ENCODE results near the gene FGF11.

The FGF11 gene

GRCh38 chr17:7435676-7436555, 3.4 kb upstream of the FGF11 start:
- peak; percentile 62 for DNase-seq

GRCh38 chr17:7436556-7437368, 2.5 kb upstream of the FGF11 start:
- DNase-seq = peak; percentile 82

- no peak for DNase-seq
Observed at GRCh38 chr17:7437369-7437863, 1.9 kb upstream of the FGF11 start.

- DNase-seq = peak; percentile 58
Observed at GRCh38 chr17:7437950-7438614, 1.2 kb upstream of the FGF11 start.

- DNase-seq = no peak
Observed at GRCh38 chr17:7438656-7439460, 454 bp upstream of the FGF11 start.

- peak; percentile 18 for DNase-seq
Observed at GRCh38 chr17:7440113-7440833, 961 bp downstream of the FGF11 start.

GRCh38 chr17:7440834-7441195, 1.5 kb downstream of the FGF11 start:
- peak; percentile 23 for DNase-seq

- no peak for DNase-seq
Observed at GRCh38 chr17:7441266-7441665, 2.0 kb downstream of the FGF11 start.

- no peak for DNase-seq
Observed at GRCh38 chr17:7442142-7442541, 2.8 kb downstream of the FGF11 start.

GRCh38 chr17:7443499-7444485, 4.5 kb downstream of the FGF11 start:
- no peak for DNase-seq

- DNase-seq = no peak
Observed at GRCh38 chr17:7444682-7445618, 5.6 kb downstream of the FGF11 start, which contains the start of gene CHRNB1. TSS of gene CHRNB1 (plus strand) at chr17:7445061. CDS start at chr17:7445128, 67 bp downstream.

- DNase-seq = peak; percentile 36
Observed at GRCh38 chr17:7445619-7445968, 6.3 kb downstream of the FGF11 start.

GRCh38 chr17:7448461-7448860, 9.1 kb downstream of the FGF11 start:
- DNase-seq = no peak

- no peak for DNase-seq
Observed at GRCh38 chr17:7459961-7460545, 20.7 kb downstream of the FGF11 start.

- DNase-seq = no peak
Observed at GRCh38 chr17:7460850-7461660, 21.7 kb downstream of the FGF11 start.

- no peak for DNase-seq
Observed at GRCh38 chr17:7462474-7463371, 23.4 kb downstream of the FGF11 start.

- DNase-seq = no peak
Observed at GRCh38 chr17:7463372-7463846, 24.1 kb downstream of the FGF11 start.

Data from activated naive CD4-positive, alpha-beta T cell treated with Interleukin-2 at 50 U/mL for 16 hours (primary cell).